Caco-2 (cell line): ENCODE results near the gene KLF13. TPM values are rescaled to one million over a fixed set of nuclear protein-coding genes. Genes with fewer than 3 reads are reported as not detected.

ENCODE experiments used
- BruUV-seq: library from RNA; stranded (reverse); fragments of 400-500 nt; replicated peaks from 2 replicates; lab custom pipeline; 2021; lab: Mats Ljungman, UMichigan
- CTCF ChIA-PET: fragments of 300-600 bp; sonication (Branson Sonifier 250); formaldehyde crosslinking; loops from one replicate; lab custom pipeline; 2022; ENCODE audit warnings: antibody characterized with exemption; lab: Charles Lee
- POLR2A ChIA-PET: fragments of 300-600 bp; sonication (Branson Sonifier 250); formaldehyde crosslinking; loops from one replicate; lab custom pipeline; 2022; ENCODE audit warnings: antibody characterized with exemption; lab: Charles Lee
- DNase-seq, 2 experiments: peaks; one replicate each; pipeline versions ENCODE4 v3.0.0 to v3.0.0-alpha.2; 2020 to 2022
- H3K27me3 ChIP-seq: replicated peaks from 2 replicates; pipeline ENCODE4 v1.6.0; 2011; ENCODE audit warnings: low read length; ENCODE audit not compliant: control insufficient read depth, insufficient read depth
- H3K36me3 ChIP-seq: 2 replicates; pipeline ENCODE4 v1.5.1; 2011; ENCODE audit warnings: low read length; ENCODE audit not compliant: control insufficient read depth, insufficient read depth
- H3K4me1 ChIP-seq: fragments of 250-450 bp; sonication (Bioruptor Pico); 2 replicates; pipeline ENCODE4 v1.5.1; 2020; ENCODE audit warnings: mild to moderate bottlenecking
- H3K4me3 ChIP-seq: 2 replicates; pipeline ENCODE4 v1.5.1; 2011; ENCODE audit warnings: low read depth, mild to moderate bottlenecking, control low read depth, low read length
- H3K9me3 ChIP-seq: fragments of 250-450 bp; sonication (Bioruptor Pico); 2 replicates; pipeline ENCODE4 v1.5.1; 2020; ENCODE audit warnings: mild to moderate bottlenecking, moderate library complexity
- H3K27ac Mint-ChIP-seq: one replicate; pipeline ENCODE4 v1.8.0; 2022; ENCODE audit warnings: mixed read lengths; ENCODE audit not compliant: unreplicated experiment
- H3K27me3 Mint-ChIP-seq: one replicate; pipeline ENCODE4 v1.8.0; 2022; ENCODE audit warnings: mixed read lengths; ENCODE audit not compliant: insufficient read depth, unreplicated experiment
- H3K36me3 Mint-ChIP-seq: one replicate; pipeline ENCODE4 v1.8.0; 2022; ENCODE audit warnings: mild to moderate bottlenecking, mixed read lengths; ENCODE audit not compliant: insufficient read depth, unreplicated experiment
- H3K4me1 Mint-ChIP-seq: one replicate; pipeline ENCODE4 v1.8.0; 2022; ENCODE audit warnings: low read depth, mixed read lengths; ENCODE audit not compliant: unreplicated experiment
- H3K4me3 Mint-ChIP-seq: one replicate; pipeline ENCODE4 v1.8.0; 2022; ENCODE audit warnings: mild to moderate bottlenecking, moderate library complexity, mixed read lengths; ENCODE audit not compliant: unreplicated experiment
- H3K9me3 Mint-ChIP-seq: one replicate; pipeline ENCODE4 v1.8.0; 2022; ENCODE audit warnings: mixed read lengths; ENCODE audit not compliant: unreplicated experiment
- CTCF ChIP-seq, 2 experiments: fragments of 200-600 bp in 1 of 2; IDR thresholded peaks; 1 replicate in 1 of 2; 2 replicates in 1 of 2; pipeline versions ENCODE4 v1.5.1 to v1.8.0; 2011 to 2022; ENCODE audit warnings: antibody characterized with exemption in 1 of 2, control low read depth in 1 of 2, inconsistent platforms in 1 of 2, low read depth in 1 of 2, low read length in 1 of 2, mild to moderate bottlenecking in 1 of 2, moderate library complexity in 1 of 2; ENCODE audit not compliant: insufficient read depth in 1 of 2, severe bottlenecking in 1 of 2, unreplicated experiment in 1 of 2
- intact Hi-C: fragments of 100-400 bp; cut with micrococcal nuclease; formaldehyde crosslinking; loops from one replicate; pipeline ENCODE4 v1.10.0; 2022; ENCODE audit not compliant: unreplicated experiment
- total RNA-seq: library from RNA; stranded (reverse); gene quantifications from 2 replicates; pipeline ENCODE4 v1.2.3, GENCODE V29; 2022

KLF13 gene
- total RNA-seq, 1 experiment from 2014 or later: 18.8 TPM

- peaks cover 5% of the 10 kb centered on the region for H3K4me1 Mint-ChIP-seq
- intact Hi-C loops: loop anchor here (1.0 to 10.0 kb wide), 2 partner anchors 42 to 117 kb away; no protein-coding TSS in a partner anchor
- peaks cover 5% of the 10 kb centered on the region for H3K36me3 Mint-ChIP-seq
- H3K27me3 Mint-ChIP-seq: no peaks in the 10 kb centered on the region
- Histone ChIP-seq H3K27me3 (no peaks in the 10 kb centered on the region), H3K4me3 (no peak overlapping the region), H3K9me3 (no peaks in the 10 kb centered on the region), H3K36me3 (no peaks in the 10 kb centered on the region; the same call in 1 of the 2 replicates), H3K4me1 (peaks cover 30% of the 10 kb centered on the region)
- DNase-seq: no peak
- no peak overlapping the region for H3K27ac Mint-ChIP-seq
- ChIA-PET POLR2A (no interaction called here), CTCF (interaction anchor here (1.4 kb wide), 1 partner anchor 19 kb away, joined by 3 read pairs; no protein-coding TSS in a partner anchor)
- no peak for TF ChIP-seq CTCF (IDR thresholded peaks at IDR 0.05; ENCODE audit: insufficient read depth in 1 of 2, low read depth in 1 of 2, low read length in 1 of 2, severe bottlenecking in 1 of 2, unreplicated experiment in 1 of 2)
- H3K4me3 Mint-ChIP-seq: no peak overlapping the region
- BruUV-seq: no TSS peak
- no peaks in the 10 kb centered on the region for H3K9me3 Mint-ChIP-seq
Observed at GRCh38 chr15:31371520-31372240, 45.0 kb downstream of the KLF13 start.

GRCh38 chr15:31372635-31373091 is 46.0 kb downstream of the KLF13 start:
- Histone ChIP-seq H3K9me3 (no peaks in the 10 kb centered on the region), H3K27me3 (no peaks in the 10 kb centered on the region), H3K36me3 (no peaks in the 10 kb centered on the region; the same call in 1 of the 2 replicates), H3K4me1 (peaks cover 30% of the 10 kb centered on the region), H3K4me3 (no peak overlapping the region)
- ChIA-PET POLR2A (no interaction called here), CTCF (interaction anchor here (0.5 to 1.4 kb wide), 3 partner anchors 18 to 109 kb away, joined by 3 read pairs; no protein-coding TSS in a partner anchor)
- Mint-ChIP-seq H3K4me3 (no peak overlapping the region), H3K4me1 (peaks cover 5% of the 10 kb centered on the region), H3K27ac (no peak overlapping the region), H3K27me3 (no peaks in the 10 kb centered on the region), H3K36me3 (peaks cover 5% of the 10 kb centered on the region), H3K9me3 (no peaks in the 10 kb centered on the region)
- intact Hi-C loops: loop anchor here (1.0 to 10.0 kb wide), 2 partner anchors 43 to 118 kb away; no protein-coding TSS in a partner anchor
- TF ChIP-seq CTCF (IDR thresholded peaks at IDR 0.05; ENCODE audit: insufficient read depth in 1 of 2, low read depth in 1 of 2, low read length in 1 of 2, severe bottlenecking in 1 of 2, unreplicated experiment in 1 of 2): no peak
- DNase-seq: peak; percentile 81 to 85
- BruUV-seq: no TSS peak

GRCh38 chr15:31373096-31373865 is 46.6 kb downstream of the KLF13 start:
- Mint-ChIP-seq H3K36me3 (peaks cover 5% of the 10 kb centered on the region), H3K4me3 (no peak overlapping the region), H3K27me3 (no peaks in the 10 kb centered on the region), H3K9me3 (no peaks in the 10 kb centered on the region), H3K27ac (no peak overlapping the region), H3K4me1 (peaks cover 5% of the 10 kb centered on the region)
- no peaks in the 10 kb centered on the region for H3K27me3 ChIP-seq
- H3K4me3 ChIP-seq: no peak overlapping the region
- no peak for TF ChIP-seq CTCF (IDR thresholded peaks at IDR 0.05; ENCODE audit: insufficient read depth in 1 of 2, low read depth in 1 of 2, low read length in 1 of 2, severe bottlenecking in 1 of 2, unreplicated experiment in 1 of 2)
- no TSS peak for BruUV-seq
- intact Hi-C loops: loop anchor here (10.0 kb wide), 1 partner anchor 118 kb away; no protein-coding TSS in a partner anchor
- ChIA-PET POLR2A (no interaction called here), CTCF (interaction anchor here (0.5 to 1.4 kb wide), 3 partner anchors 17 to 109 kb away, joined by 3 read pairs; no protein-coding TSS in a partner anchor)
- peaks cover 30% of the 10 kb centered on the region for H3K4me1 ChIP-seq
- no peaks in the 10 kb centered on the region; the same call in 1 of the 2 replicates for H3K36me3 ChIP-seq
- no peak for DNase-seq
- no peaks in the 10 kb centered on the region for H3K9me3 ChIP-seq
